ENCODE data around the gene PTPRN2. TPM values are rescaled to one million over a fixed set of nuclear protein-coding genes. Genes with fewer than 3 reads are reported as not detected.

PTPRN2 gene
- total RNA-seq, 1 donor from 2014 or later: 32.2 TPM

DNA sequence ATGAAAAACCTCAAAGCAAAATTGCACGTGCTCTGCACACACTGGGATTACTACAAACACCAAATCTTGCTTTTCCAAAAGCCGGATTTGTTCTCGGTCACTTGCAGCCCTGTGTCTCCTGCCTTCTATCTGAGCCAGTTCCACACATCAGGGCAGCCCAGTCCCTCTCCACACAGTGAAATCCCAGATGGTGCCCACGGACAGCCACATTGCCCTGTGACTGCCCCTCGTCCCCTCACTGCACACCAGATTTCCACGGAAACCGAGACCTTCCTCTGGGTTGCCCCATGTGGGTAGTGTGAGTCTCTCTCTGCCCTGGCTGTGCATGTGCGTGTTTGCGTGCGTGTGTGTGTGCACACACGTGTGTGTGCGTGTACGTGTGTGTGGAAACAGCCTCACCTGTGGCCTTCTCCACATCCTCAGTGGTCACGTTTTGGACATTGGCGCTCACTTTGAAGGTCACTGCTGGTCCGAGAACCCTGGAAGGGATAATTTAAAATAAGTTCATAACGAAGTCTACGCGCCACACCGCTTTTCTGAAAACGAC is 506.7 kb downstream of the PTPRN2 start:
- peaks cover 4% of the 10 kb centered on the region for H3K36me3 Mint-ChIP-seq (ENCODE audit: low read depth)
- DNase-seq (ENCODE audit: low read depth, low spot score): no peak
- H3K4me3 Mint-ChIP-seq: no peak overlapping the region
- H3K4me1 Mint-ChIP-seq: peaks cover 19% of the 10 kb centered on the region
- no peaks in the 10 kb centered on the region for H3K27me3 Mint-ChIP-seq (ENCODE audit: low read depth)
- TF ChIP-seq, protein P1, sequence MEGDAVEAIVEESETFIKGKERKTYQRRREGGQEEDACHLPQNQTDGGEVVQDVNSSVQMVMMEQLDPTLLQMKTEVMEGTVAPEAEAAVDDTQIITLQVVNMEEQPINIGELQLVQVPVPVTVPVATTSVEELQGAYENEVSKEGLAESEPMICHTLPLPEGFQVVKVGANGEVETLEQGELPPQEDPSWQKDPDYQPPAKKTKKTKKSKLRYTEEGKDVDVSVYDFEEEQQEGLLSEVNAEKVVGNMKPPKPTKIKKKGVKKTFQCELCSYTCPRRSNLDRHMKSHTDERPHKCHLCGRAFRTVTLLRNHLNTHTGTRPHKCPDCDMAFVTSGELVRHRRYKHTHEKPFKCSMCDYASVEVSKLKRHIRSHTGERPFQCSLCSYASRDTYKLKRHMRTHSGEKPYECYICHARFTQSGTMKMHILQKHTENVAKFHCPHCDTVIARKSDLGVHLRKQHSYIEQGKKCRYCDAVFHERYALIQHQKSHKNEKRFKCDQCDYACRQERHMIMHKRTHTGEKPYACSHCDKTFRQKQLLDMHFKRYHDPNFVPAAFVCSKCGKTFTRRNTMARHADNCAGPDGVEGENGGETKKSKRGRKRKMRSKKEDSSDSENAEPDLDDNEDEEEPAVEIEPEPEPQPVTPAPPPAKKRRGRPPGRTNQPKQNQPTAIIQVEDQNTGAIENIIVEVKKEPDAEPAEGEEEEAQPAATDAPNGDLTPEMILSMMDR (conservative IDR thresholded peaks at IDR 0.05): no peak
- H3K9me3 Mint-ChIP-seq: peaks cover 2% of the 10 kb centered on the region
- H3K27ac Mint-ChIP-seq (ENCODE audit: unreplicated experiment): no peak overlapping the region

DNA sequence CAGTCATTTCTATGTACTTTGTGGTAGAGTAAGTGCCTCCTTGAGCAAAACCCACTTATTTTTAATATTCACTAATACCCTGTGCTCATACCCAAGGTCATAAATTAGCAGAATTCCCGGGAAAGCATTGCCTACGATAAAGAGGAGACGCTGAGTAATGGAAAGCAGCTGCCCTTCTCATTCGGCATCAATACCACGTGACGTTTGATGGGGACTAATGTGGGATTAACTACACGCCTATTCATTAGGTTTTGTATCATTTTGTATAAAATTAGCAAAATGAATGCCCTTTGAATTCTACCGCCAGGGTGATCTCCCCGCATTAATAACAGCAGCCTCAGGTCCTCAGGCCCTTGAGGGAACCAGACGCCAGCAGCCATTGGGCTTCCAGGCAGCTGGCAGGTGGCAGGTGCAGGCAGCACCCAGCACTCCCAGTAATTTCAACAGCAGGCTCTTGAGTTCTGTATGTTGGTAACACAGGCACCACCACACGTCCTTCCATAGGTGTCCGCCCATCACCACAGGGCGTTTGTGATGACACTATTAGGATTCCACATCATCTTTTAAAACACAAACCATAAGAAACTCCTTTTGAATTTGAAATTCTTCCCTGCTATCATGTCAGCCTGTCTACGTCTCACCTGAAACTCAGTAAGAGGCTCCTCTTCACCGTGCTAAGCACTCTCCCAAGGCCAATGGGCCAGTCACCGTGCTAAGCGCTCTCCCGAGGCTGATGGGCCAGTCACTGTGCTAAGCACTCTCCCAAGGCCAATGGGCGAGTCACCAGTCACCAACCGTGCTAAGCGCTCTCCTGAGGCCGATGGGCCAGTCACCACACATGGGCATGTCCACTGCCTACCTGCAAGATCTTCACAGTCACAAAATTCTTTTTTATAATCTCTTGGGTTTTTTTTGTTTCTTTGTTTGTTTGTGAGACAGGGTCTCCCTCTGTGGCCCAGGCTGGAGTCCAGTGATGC is 509.4 kb downstream of the PTPRN2 start:
- H3K36me3 Mint-ChIP-seq (ENCODE audit: low read depth): peaks cover 3% of the 10 kb centered on the region
- H3K9me3 Mint-ChIP-seq: no peaks in the 10 kb centered on the region
- TF ChIP-seq, protein P1 (conservative IDR thresholded peaks at IDR 0.05): no peak
- H3K4me3 Mint-ChIP-seq: no peak overlapping the region
- no peak for DNase-seq (ENCODE audit: low read depth, low spot score)
- no peaks in the 10 kb centered on the region for H3K27me3 Mint-ChIP-seq (ENCODE audit: low read depth)
- peaks cover 19% of the 10 kb centered on the region for H3K4me1 Mint-ChIP-seq
- no peak overlapping the region for H3K27ac Mint-ChIP-seq (ENCODE audit: unreplicated experiment)

DNA sequence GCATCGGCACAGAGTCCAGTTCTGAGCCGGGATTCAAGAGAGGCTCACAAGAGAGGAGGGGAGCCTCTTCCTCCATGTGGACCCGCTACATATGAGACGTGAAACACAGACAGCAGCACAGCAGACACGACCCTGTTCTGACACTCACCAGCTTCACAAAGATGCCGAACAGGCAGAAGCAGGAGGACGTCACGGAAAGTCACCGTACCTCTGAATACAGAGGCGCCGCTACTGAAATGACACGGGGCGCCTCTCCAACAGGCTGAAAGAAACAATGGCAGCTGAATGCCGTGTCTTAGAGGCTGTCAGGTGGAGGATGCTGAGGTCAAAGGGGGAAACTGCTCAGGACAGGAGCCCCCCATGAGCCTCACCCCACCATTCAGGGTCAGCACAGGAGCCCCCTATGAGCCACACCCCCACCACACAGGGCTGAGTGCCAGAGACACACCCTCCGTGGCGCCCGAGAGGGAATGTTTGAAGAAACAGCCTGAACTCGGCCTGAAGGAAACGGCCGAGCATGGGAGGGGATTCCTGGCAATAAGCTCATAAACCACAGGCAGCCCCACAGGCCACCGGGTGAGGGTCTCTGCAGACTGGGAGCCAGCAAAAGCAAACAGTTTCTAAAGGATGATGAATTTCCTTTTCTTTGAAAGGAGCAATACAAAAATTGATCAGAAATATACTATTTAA is 510.3 kb downstream of the PTPRN2 start:
- Mint-ChIP-seq H3K4me3 (peak overlapping the region; percentile 12), H3K36me3 (ENCODE audit: low read depth) (no peaks in the 10 kb centered on the region), H3K27me3 (ENCODE audit: low read depth) (no peaks in the 10 kb centered on the region), H3K9me3 (no peaks in the 10 kb centered on the region), H3K27ac (ENCODE audit: unreplicated experiment) (peak overlapping the region; percentile 92), H3K4me1 (peaks cover 19% of the 10 kb centered on the region)
- TF ChIP-seq, protein P1 (conservative IDR thresholded peaks at IDR 0.05): no peak
- DNase-seq (ENCODE audit: low read depth, low spot score): no peak

DNA sequence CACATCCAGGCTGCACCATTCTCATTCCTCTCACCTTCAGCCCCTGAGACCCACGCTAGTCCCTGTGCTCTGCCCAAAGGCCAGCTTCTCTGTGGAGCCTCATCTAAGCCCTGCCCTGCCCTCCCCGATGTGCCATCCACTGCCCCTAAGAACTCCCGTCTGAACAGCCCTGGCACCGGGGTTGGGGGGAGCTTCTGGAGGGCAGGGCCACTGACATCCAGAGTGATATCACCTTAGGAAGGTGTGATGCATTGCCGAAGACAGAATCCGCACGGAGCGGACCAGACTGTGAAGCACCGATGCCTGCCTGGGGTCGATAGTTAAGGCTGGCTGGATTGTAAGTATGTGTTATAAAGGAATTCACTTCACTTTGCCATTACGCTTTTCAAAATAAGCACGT is 511.0 kb downstream of the PTPRN2 start:
- peak overlapping the region; percentile 92 for H3K27ac Mint-ChIP-seq (ENCODE audit: unreplicated experiment)
- H3K36me3 Mint-ChIP-seq (ENCODE audit: low read depth): peaks cover 3% of the 10 kb centered on the region

DNA sequence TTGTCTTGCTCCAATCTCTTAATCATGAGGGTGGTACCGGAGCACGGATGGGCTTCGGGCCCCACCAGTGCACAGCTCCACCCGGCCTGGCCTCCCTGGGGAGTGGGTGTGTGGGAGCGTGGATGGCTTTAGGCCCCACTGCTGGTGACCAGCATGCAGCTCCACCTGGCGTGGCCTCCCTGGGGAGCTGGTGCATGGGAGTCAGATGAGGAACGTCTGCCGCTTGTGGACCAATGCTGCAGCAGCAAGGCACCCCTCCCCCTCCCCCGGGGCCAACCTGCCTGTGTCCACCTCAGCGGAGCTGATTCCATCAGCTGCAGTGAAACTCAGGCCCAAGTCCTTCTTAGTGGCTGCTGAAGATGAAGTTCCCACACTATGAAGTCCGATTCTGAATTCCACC is 511.4 kb downstream of the PTPRN2 start:
- Mint-ChIP-seq H3K27ac (ENCODE audit: unreplicated experiment) (no peak overlapping the region), H3K27me3 (ENCODE audit: low read depth) (no peaks in the 10 kb centered on the region), H3K9me3 (no peaks in the 10 kb centered on the region), H3K36me3 (ENCODE audit: low read depth) (peaks cover 5% of the 10 kb centered on the region), H3K4me3 (no peak overlapping the region), H3K4me1 (peaks cover 19% of the 10 kb centered on the region)
- no peak for DNase-seq (ENCODE audit: low read depth, low spot score)
- TF ChIP-seq, protein P1 (conservative IDR thresholded peaks at IDR 0.05): no peak

More for the DNA sequence above, 511.0 kb downstream of the PTPRN2 start:
- Mint-ChIP-seq H3K27me3 (ENCODE audit: low read depth) (no peaks in the 10 kb centered on the region), H3K4me3 (no peak overlapping the region), H3K9me3 (no peaks in the 10 kb centered on the region), H3K4me1 (peaks cover 19% of the 10 kb centered on the region)
- DNase-seq (ENCODE audit: low read depth, low spot score): no peak
- TF ChIP-seq, protein P1 (conservative IDR thresholded peaks at IDR 0.05): no peak
